Fibroblast of skin of left biceps (primary cell): ENCODE measurements around the gene CD9.
"Not testable (repeated sequence)": the region's sequence is repeated elsewhere in the genome, so short reads cannot be mapped to it uniquely, and the experiment has no call there.

ENCODE experiments used
- DNase-seq, 2 experiments: peaks; one replicate each; pipeline ENCODE4 v3.0.0-alpha.2; 2013; ENCODE audit warnings: low read depth in 2 of 2

The CD9 gene

GRCh38 chr12:6180268-6181051 is 19.7 kb upstream of the CD9 start:
- no peak for DNase-seq

- no peak for DNase-seq
Observed at GRCh38 chr12:6181166-6181565, 19.0 kb upstream of the CD9 start.

DNA sequence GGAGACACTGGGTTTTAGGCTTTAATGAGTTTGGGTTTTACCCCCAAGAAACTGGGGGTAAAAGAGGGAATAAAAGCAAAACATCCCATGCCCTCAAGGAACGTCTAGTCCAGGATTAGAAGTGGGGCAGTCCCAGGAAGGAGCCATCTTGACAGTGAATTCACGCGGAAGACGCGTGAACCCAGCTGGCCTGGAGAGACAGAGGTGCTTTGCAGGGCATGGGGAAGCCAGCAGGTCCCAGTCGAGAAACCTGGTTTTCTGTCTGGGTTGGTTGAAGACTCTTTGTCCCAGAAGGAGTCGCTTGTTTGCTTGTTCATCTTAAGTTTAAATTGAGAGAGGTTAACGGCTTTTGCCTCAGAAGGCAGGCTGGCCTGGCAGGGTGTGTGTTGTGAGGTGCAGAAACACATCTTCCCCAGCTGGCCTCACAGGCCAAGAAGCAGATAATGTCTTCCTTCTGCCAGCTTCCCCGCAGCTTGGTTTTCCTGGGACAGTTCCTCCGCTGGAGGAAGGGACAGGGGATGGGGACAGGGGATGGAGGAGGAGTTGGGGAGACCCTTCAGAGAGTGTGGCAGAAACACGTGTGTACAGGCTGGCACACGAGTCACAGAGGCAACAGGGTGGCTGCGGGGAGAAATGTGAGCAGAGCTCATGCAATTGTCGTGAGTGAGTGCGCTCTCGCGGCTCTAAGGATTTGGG is 18.5 kb upstream of the CD9 start:
- DNase-seq, result no peak

DNA sequence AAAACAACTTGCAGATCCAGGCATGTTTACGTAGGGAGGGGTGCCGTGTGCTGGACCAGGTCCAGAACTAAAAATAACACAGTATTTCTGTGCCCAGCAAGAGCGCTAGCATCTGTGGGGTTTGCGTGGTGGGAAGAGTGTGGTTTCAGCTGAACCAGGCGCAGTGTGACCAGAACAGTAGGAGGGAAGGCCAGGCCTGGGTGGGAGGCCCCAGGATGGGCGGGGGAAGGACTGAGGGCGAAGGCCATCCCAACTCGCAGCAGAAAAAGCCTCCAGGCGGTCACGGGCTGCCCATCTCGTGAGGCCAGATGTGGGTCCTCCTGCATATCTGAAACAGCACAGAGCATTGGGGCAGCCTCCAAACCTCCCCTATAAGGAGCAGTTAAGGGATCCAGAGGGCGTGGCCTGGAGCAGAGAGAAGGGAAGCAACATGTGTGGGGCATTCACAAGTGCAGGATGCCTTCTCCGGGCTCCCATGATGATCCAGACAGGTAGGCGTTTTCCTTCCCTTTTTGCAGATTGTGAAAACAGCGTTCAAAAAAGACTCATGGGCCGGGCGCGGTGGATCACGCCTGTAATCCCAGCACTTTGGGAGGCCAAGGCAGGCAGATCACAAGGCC is 17.8 kb upstream of the CD9 start:
- DNase-seq, result no peak

DNA sequence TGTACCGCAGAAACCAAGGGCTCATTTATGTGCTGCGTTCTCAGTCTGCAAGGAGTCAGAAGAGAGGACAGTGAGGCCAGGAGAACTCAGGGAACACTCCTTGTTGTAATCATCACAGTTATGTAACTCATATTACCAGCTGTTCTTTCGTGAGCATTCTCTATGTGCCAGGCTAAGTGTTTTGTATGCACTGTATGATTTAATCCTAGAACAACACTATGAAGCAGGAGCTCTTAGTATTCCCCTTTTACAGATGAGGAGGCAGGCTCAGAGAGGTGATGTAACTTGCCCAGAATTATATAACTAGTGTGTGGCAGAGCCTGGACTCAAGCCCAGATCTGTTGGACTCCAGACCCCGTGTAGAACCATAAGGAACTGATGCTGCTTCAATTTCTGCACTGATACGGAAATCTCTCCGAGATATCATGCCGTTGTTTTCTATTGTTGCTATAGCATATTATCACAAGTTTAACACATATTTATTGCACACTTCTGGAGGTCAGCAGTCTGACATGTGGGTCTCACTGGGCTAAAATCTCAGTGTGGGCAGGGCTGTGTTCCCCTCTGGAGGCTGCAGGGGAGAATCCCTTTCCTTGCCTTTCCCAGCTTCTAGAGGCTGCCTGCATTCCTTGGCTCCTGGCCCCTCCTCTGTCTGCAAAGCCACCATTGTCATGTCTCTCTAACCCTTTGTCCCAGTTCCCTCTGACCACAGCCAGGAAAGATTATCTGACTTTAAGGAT is 16.3 kb upstream of the CD9 start:
- no peak for DNase-seq

GRCh38 chr12:6185961-6186827 is 14.0 kb upstream of the CD9 start:
- no peak for DNase-seq

- DNase-seq, result no peak
Observed at GRCh38 chr12:6187948-6188793, 12.0 kb upstream of the CD9 start.

- no peak for DNase-seq
Observed at GRCh38 chr12:6189028-6189427, 11.2 kb upstream of the CD9 start.

DNA sequence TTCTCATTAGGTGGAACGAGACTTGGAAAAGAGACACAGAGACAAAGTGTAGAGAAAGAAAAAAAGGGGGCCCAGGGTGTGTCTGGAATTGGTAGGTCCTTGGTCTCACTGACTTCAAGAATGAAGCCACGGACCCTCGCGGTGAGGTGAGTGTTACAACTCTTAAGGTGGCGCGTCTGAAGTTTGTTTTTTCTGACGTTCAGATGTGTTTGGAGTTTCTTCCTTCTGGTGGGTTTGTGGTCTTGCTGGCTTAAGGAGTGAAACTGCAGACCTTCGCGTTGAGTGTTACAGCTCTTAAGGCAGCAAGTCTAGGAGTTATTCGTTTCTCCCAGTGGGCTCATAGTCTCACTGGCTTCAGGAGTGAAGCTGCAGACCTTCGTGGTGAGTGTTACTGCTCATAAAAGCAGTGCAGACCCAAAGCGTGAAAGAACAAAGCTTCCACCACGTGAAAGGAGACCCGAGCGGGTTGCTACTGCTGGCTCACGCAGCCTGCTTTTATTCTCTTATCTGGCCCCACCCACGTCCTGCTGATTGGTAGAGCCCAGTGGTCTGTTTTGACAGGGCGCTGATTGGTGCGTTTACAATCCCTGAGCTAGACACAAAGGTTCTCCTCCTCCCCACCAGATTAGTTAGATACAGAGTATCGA is 10.1 kb upstream of the CD9 start:
- DNase-seq, result not testable (repeated sequence)

DNA sequence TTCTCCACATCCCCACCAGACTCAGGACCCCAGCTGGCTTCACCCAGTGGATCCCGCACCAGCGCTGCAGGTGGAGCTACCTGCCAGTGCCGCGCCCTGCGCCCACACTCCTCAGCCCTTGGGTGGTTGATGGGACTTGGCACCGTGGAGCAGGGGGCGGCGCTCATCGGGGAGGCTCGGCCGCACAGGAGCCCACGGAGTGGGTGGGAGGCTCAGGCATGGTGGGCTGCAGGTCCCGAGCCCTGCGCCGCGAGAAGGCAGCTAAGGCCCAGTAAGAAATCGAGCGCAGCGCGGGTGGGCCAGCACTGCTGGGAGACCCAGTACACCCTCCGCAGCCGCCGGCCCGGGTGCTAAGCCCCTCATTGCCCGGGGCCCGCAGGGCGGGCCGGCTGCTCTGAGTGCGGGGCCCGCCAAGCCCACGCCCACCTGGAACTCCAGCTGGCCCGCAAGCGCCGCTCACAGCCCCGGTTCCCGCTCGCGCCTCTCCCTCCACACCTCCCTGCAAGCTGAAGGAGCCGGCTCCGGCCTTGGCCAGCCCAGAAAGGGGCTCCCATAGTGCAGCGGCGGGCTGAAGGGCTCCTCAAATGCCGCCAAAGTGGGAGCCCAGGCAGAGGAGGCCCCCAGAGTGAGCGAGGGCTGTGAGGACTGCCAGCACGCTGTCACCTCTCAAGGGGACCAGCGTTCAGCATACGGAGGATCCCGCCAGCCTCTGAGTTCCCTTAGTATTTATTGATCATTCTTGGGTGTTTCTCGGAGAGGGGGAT is 9.3 kb upstream of the CD9 start:
- not testable (repeated sequence) for DNase-seq

- no peak for DNase-seq
Observed at GRCh38 chr12:6192604-6193380, 7.4 kb upstream of the CD9 start.

DNA sequence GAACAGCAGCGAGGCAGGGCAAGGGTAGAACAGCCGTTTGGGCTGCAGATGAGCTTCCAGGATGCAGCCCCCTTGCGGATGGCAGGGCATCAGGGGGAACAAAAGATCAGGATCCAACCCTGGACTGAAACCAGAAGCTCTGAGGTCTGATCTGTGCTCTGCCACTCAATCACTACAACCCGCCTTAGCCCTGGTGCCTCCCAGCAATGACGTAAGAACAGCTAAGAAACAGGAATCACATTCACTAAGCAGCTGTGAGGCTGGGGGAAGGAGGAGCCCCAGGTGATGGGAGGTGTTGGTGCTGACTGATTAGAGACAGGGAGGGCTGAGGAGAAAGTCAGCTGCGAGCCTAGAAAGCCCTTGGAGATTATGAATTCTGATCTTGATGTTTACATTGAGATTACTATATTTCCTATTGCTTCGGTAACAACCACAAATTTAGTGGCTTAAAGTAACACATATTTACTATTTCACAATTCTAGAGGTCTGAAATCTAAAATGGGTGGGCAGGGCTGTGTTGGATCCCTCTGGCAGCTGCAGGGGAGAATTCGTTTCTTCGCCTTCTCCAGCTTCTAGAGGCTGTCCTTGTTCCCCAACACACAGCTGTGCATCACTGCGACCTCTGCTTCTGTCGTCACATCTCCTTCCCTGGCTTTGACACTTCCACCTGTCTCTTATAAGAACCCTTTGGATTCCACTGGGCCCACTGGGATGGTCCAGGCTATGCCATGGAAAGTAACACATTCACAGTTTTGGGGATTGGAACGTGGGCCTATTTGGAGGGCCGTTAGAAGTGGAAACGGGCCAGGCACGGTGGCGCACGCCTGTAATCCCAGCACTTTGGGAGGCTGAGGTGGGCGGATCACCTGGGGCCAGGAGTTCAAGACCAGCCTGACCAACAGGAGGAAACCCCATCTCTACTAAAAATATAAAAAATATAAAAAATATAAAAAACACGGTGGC is 6.1 kb upstream of the CD9 start:
- DNase-seq, result no peak

DNA sequence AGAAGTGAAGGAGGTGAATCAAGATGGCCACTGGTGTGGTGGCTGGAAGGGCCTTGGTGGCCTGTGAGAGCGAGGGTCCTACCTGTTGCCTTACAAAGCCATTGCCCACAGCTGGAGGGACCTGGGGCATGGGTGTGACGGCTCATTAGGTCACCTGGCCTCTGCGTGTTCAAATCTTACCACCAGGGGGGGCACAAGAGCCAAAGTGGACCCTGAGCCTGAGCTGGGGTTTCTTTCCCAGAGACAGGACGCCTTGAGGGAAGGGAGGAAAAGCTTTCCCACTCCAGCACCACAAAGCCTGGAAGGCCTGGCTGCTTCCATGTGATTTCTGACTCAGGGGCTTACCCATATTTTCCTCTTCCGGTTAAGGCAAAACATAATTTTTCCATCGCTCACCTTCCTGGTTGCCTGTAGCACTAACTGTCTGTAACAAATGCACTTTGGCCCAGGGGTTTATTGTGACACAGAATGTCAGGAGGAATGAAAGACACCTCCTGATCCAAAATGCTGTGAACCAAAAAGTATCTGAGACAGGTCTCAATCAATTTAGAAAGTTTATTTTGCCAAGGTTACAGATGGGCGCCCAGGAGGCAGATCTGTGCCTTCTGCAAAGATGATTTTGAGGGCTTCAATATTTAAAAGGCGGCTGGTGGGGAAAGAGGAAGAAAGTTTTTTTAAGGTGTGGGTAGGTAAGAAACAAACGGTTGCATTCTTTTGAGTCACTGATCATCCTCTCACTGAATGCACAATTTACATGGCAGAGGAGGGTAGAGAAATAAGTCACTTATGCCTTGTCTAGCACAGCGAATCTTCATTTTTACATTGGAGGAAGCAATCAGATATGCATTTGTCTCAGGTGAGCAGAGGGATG is 4.3 kb upstream of the CD9 start:
- peak in 1 of 2 experiments; percentile 51 for DNase-seq

DNA sequence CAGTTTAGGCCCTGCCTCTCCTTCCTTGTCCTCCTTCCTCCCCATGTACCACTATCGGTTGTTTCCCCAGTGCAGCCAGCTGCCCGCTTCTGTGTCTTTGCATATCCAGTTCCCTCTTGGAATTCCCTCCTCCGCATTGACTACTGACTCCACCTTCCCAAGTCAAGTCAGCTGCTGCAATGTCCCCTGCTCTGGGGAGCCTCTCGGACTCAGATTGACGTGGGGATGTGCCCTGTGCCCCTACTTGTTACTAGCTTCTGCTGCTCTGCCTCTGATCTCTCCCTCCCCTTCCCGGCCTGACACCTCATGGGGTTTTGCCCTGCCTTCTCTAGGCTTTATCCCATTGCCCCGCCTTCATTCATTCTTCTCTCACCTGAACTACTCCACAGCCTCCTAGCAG is 2.1 kb upstream of the CD9 start:
- no peak for DNase-seq

GRCh38 chr12:6198556-6198955 is 1.6 kb upstream of the CD9 start:
- DNase-seq, result no peak

- DNase-seq, result no peak
Observed at GRCh38 chr12:6198985-6199530, 1.1 kb upstream of the CD9 start.
